ENCODE measurements around the gene CFAP97. TPM values are rescaled to one million over a fixed set of nuclear protein-coding genes. Genes with fewer than 3 reads are reported as not detected.
A peak's percentile ranks its signal among the peaks of the same experiment; 100 is the strongest.

Gene CFAP97
- total and polyA plus RNA-seq, 9 of the 15 experiments (the other 6 are each of a cell fraction or from before 2014, with no cell fraction given) = 17.3 to 57.8 (median 44.4) TPM

GRCh38 chr4:185142564-185142911 lies 61.3 kb downstream of the CFAP97 start:
- peaks cover 3 to 17% of the 10 kb centered on the region in 2 experiments; a peak in 4 of 5 replicates for H3K4me1 ChIP-seq (replicated peaks in 1 of 2; ENCODE audit: control insufficient read depth in 2 of 2, insufficient read depth in 2 of 2, low read length in 2 of 2)
- DNase-seq (ENCODE audit: extremely low read depth in 1 of 4, low spot score in 3 of 4) (no peak), FAIRE-seq (no peak), ATAC-seq (no peak; the same call in 2 of the 3 replicates)
- H3K36me3 ChIP-seq (ENCODE audit: control insufficient read depth, insufficient read depth, low read length) = peaks cover 26% of the 10 kb centered on the region; the same call in 2 of the 3 replicates
- H3K4me2 ChIP-seq (ENCODE audit: insufficient read depth, low read length) = peak overlapping the region; percentile 83
- peaks cover 12% of the 10 kb centered on the region; the same call in 2 of the 3 replicates for H3K79me2 ChIP-seq (ENCODE audit: control insufficient read depth, insufficient read depth, low read length)
- in situ Hi-C loops (cut with MboI) = no loop called here
- no peaks in the 10 kb centered on the region for H3K9me1 ChIP-seq (ENCODE audit: control insufficient read depth, insufficient read depth, low read length)
- no TSS peak for BruUV-seq (replicated peaks)
- POLR2A ChIA-PET = interaction anchor here (0.7 to 1.3 kb wide), 8 partner anchors 8 to 322 kb away, joined by 3 to 4 read pairs (median 4); no protein-coding TSS in a partner anchor
- CTCF ChIA-PET (ENCODE audit: low intra/inter-chr PET ratio) = no interaction called here
- intact Hi-C loops (cut with micrococcal nuclease) = loop anchor here (5.0 kb wide), 1 partner anchor 165 kb away; no protein-coding TSS in a partner anchor
- H3K4me3 ChIP-seq = peak overlapping the region; percentile 64
- WGBS (ENCODE audit: insufficient coverage, low coverage, missing lambda C conversion rate) = 13% methylated on average over 10 of the region's 11 CpGs
- peak overlapping the region; percentile 96 for H2AFZ ChIP-seq (ENCODE audit: low read depth, low read length)
- no peaks in the 10 kb centered on the region for H4K20me1 ChIP-seq (replicated peaks; ENCODE audit: control insufficient read depth, insufficient read depth, low read length)
- peak overlapping the region; percentile 45; the same call in 2 of the 3 replicates for H3K27ac ChIP-seq (ENCODE audit: extremely low read depth, low read depth, low read length)
- H3K27me3 ChIP-seq (ENCODE audit: control insufficient read depth in 2 of 2, insufficient read depth in 2 of 2, low read length in 2 of 2) = no peaks in the 10 kb centered on the region; a peak in 1 of 5 replicates
- H3K9ac ChIP-seq (ENCODE audit: insufficient read depth in 1 of 2, low read depth in 2 of 2, low read length in 2 of 2) = peak overlapping the region; percentile 67 to 98
- H3K9me3 ChIP-seq (replicated peaks; ENCODE audit: control insufficient read depth, insufficient read depth, low read depth, low read length) = no peaks in the 10 kb centered on the region
- TF ChIP-seq FOXK1 (CRISPR knock-in tag; IDR thresholded peaks at IDR 0.05; ENCODE audit: borderline replicate concordance) = 0 out of 2 replicates have a peak, but pooled peaks have one; percentile 62
- TF ChIP-seq CEBPG (CRISPR knock-in tag; IDR thresholded peaks at IDR 0.05) = peak; percentile 60; the same call in 1 of the 2 replicates
- peak; percentile 32 to 73; a peak in 3 of 4 replicates for TF ChIP-seq CEBPG (tag; conservative IDR thresholded peaks at IDR 0.05 in 1 of 2, IDR thresholded peaks at IDR 0.05 in 1 of 2)
- TF ChIP-seq L3MBTL2 (IDR thresholded peaks at IDR 0.05) = no peak
- TF ChIP-seq ZNF24 (IDR thresholded peaks at IDR 0.05) = peak; percentile 78
- peak in 1 of 2 experiments; percentile 49; a peak in 1 of 4 replicates for TF ChIP-seq KDM1A (IDR thresholded peaks at IDR 0.05)
- no peak for TF ChIP-seq MCM2 (IDR thresholded peaks at IDR 0.05; ENCODE audit: low read depth)
- TF ChIP-seq BRD4 (IDR thresholded peaks at IDR 0.05) = 0 out of 2 replicates have a peak, but pooled peaks have one; percentile 31
- TF ChIP-seq RAD51 (IDR thresholded peaks at IDR 0.05; ENCODE audit: borderline replicate concordance, low read depth) = peak; percentile 44; the same call in 1 of the 2 replicates
- 0 out of 2 replicates have a peak, but pooled peaks have one; percentile 25 for TF ChIP-seq USF2 (CRISPR knock-in tag; IDR thresholded peaks at IDR 0.05)
- no peak for TF ChIP-seq COPS2 (conservative IDR thresholded peaks at IDR 0.05)
- TF ChIP-seq ZNF263 (CRISPR knock-in tag; IDR thresholded peaks at IDR 0.05; ENCODE audit: borderline replicate concordance) = 0 out of 2 replicates have a peak, but pooled peaks have one; percentile 1
- TF ChIP-seq ZEB2 (IDR thresholded peaks at IDR 0.05) = 0 out of 2 replicates have a peak, but pooled peaks have one; percentile 8
- TF ChIP-seq KAT8 (IDR thresholded peaks at IDR 0.05; ENCODE audit: low read depth) = no peak
- peak; percentile 53; the same call in 1 of the 2 replicates for TF ChIP-seq USF1 (CRISPR knock-in tag; IDR thresholded peaks at IDR 0.05)
- no peak for TF ChIP-seq NR2C1 (IDR thresholded peaks at IDR 0.05)
- no peak for TF ChIP-seq NR2C1 (tag; IDR thresholded peaks at IDR 0.05)
- peak in 2 of 3 experiments; percentile 1 to 13 for TF ChIP-seq YY1 (IDR thresholded peaks at IDR 0.05; ENCODE audit: borderline replicate concordance in 1 of 3, control insufficient read depth in 1 of 3, extremely low read depth in 1 of 3, insufficient read depth in 3 of 3, insufficient read length in 1 of 3, insufficient replicate concordance in 2 of 3, low read depth in 1 of 3, low read length in 2 of 3)
- TF ChIP-seq ATF3 (IDR thresholded peaks at IDR 0.05) = peak; percentile 40; the same call in 1 of the 2 replicates
- no peak for TF ChIP-seq ATF3 (CRISPR knock-in tag; conservative IDR thresholded peaks at IDR 0.05)
